Loucy (cell line): ENCODE data around the gene NR3C2.

ENCODE experiments used
- H2AFZ ChIP-seq: fragments of 200-600 bp; sonication (generic); 2 replicates; pipeline ENCODE4 v1.6.0; 2016; ENCODE audit warnings: antibody characterized with exemption, mild to moderate bottlenecking, low read length, moderate library complexity
- H3F3A ChIP-seq: fragments of 200-600 bp; 2 replicates; pipeline ENCODE4 v1.6.0; 2016; ENCODE audit warnings: antibody characterized with exemption, low read depth, mild to moderate bottlenecking
- H3K27me3 ChIP-seq: fragments of 200-600 bp; sonication (generic); 2 replicates; pipeline ENCODE4 v1.6.1; 2014; ENCODE audit warnings: low read length, mild to moderate bottlenecking; ENCODE audit not compliant: insufficient read depth, poor library complexity, severe bottlenecking
- H3K36me3 ChIP-seq: fragments of 200-600 bp; sonication (generic); 2 replicates; pipeline ENCODE4 v1.6.1; 2016; ENCODE audit warnings: low read length; ENCODE audit not compliant: insufficient read depth
- H3K4me1 ChIP-seq: fragments of 200-600 bp; sonication (generic); 2 replicates; pipeline ENCODE4 v1.5.1; 2014; ENCODE audit warnings: low read length, mild to moderate bottlenecking; ENCODE audit not compliant: insufficient read depth, poor library complexity, severe bottlenecking
- H3K4me2 ChIP-seq: fragments of 200-600 bp; sonication (generic); 2 replicates; pipeline ENCODE4 v1.6.0; 2014; ENCODE audit warnings: antibody characterized with exemption, low read length, low read depth, mild to moderate bottlenecking; ENCODE audit not compliant: poor library complexity, severe bottlenecking
- H3K4me3 ChIP-seq: fragments of 200-600 bp; sonication (generic); 2 replicates; pipeline ENCODE4 v1.5.1; 2014; ENCODE audit warnings: low read length, mild to moderate bottlenecking, mixed read lengths; ENCODE audit not compliant: poor library complexity, severe bottlenecking
- H3K79me2 ChIP-seq: fragments of 200-600 bp; sonication (generic); 2 replicates; pipeline ENCODE4 v1.6.1; 2014; ENCODE audit warnings: low read length; ENCODE audit not compliant: insufficient read depth
- H3K9ac ChIP-seq: fragments of 200-600 bp; sonication (generic); 2 replicates; pipeline ENCODE4 v1.6.0; 2014; ENCODE audit warnings: mild to moderate bottlenecking, low read depth, low read length, moderate library complexity; ENCODE audit not compliant: poor library complexity, severe bottlenecking
- H3K9me2 ChIP-seq: fragments of 200-600 bp; sonication (generic); replicated peaks from 2 replicates; pipeline ENCODE4 v1.6.1; 2016; ENCODE audit warnings: low read depth, low read length, mixed read lengths
- H3K9me3 ChIP-seq: fragments of 200-600 bp; sonication (generic); 2 replicates; pipeline ENCODE4 v1.6.1; 2014; ENCODE audit warnings: mild to moderate bottlenecking, antibody characterized with exemption, low read length, low read depth; ENCODE audit not compliant: insufficient read depth
- H4K20me1 ChIP-seq: fragments of 200-600 bp; sonication (generic); 2 replicates; pipeline ENCODE4 v1.6.0; 2014; ENCODE audit warnings: antibody characterized with exemption, low read length, mild to moderate bottlenecking; ENCODE audit not compliant: insufficient read depth, poor library complexity, severe bottlenecking
- EZH2phosphoT487 ChIP-seq: fragments of 200-600 bp; IDR thresholded peaks from 2 replicates; pipeline ENCODE4 v1.6.1; 2018; ENCODE audit warnings: antibody characterized with exemption, mild to moderate bottlenecking, moderate library complexity, borderline replicate concordance
- TF ChIP-seq, protein P1 (sequence below): fragments of 200-600 bp; sonication (generic); conservative IDR thresholded peaks from 2 replicates; pipeline ENCODE4 v1.5.1; 2014; ENCODE audit warnings: mild to moderate bottlenecking, antibody characterized with exemption, low read length

The NR3C2 gene

GRCh38 chr4:148452970-148453369 is 10.8 kb upstream of the NR3C2 start:
- H3K4me1 ChIP-seq, result no peaks in the 10 kb centered on the region
- no peaks in the 10 kb centered on the region for H3K27me3 ChIP-seq
- H3K4me2 ChIP-seq, result no peak overlapping the region
- H4K20me1 ChIP-seq, result no peaks in the 10 kb centered on the region
- no peaks in the 10 kb centered on the region for H3K9me2 ChIP-seq
- no peaks in the 10 kb centered on the region for H3K36me3 ChIP-seq
- no peak overlapping the region for H3K4me3 ChIP-seq
- H3K9me3 ChIP-seq, result no peaks in the 10 kb centered on the region
- no peak overlapping the region for H3K9ac ChIP-seq
- H3K79me2 ChIP-seq, result no peaks in the 10 kb centered on the region
- H2AFZ ChIP-seq, result no peak overlapping the region
- no peaks in the 10 kb centered on the region for H3F3A ChIP-seq
- no peak for TF ChIP-seq EZH2phosphoT487
- TF ChIP-seq, protein P1, sequence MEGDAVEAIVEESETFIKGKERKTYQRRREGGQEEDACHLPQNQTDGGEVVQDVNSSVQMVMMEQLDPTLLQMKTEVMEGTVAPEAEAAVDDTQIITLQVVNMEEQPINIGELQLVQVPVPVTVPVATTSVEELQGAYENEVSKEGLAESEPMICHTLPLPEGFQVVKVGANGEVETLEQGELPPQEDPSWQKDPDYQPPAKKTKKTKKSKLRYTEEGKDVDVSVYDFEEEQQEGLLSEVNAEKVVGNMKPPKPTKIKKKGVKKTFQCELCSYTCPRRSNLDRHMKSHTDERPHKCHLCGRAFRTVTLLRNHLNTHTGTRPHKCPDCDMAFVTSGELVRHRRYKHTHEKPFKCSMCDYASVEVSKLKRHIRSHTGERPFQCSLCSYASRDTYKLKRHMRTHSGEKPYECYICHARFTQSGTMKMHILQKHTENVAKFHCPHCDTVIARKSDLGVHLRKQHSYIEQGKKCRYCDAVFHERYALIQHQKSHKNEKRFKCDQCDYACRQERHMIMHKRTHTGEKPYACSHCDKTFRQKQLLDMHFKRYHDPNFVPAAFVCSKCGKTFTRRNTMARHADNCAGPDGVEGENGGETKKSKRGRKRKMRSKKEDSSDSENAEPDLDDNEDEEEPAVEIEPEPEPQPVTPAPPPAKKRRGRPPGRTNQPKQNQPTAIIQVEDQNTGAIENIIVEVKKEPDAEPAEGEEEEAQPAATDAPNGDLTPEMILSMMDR, result no peak

GRCh38 chr4:148449921-148450320 is 7.7 kb upstream of the NR3C2 start:
- Histone ChIP-seq H3F3A (no peaks in the 10 kb centered on the region), H3K9me2 (no peaks in the 10 kb centered on the region), H3K79me2 (no peaks in the 10 kb centered on the region), H3K9me3 (no peaks in the 10 kb centered on the region), H2AFZ (no peak overlapping the region), H3K4me2 (no peak overlapping the region), H3K27me3 (no peaks in the 10 kb centered on the region), H3K36me3 (no peaks in the 10 kb centered on the region), H3K9ac (no peak overlapping the region), H3K4me3 (no peak overlapping the region), H3K4me1 (no peaks in the 10 kb centered on the region), H4K20me1 (no peaks in the 10 kb centered on the region)
- TF ChIP-seq, protein P1, result no peak
- TF ChIP-seq EZH2phosphoT487, result no peak

GRCh38 chr4:148448141-148448540 is 5.9 kb upstream of the NR3C2 start:
- Histone ChIP-seq H2AFZ (no peak overlapping the region), H3K9me2 (no peaks in the 10 kb centered on the region), H3K4me3 (no peak overlapping the region), H3K79me2 (no peaks in the 10 kb centered on the region), H3K4me2 (no peak overlapping the region), H3K27me3 (no peaks in the 10 kb centered on the region), H3F3A (no peaks in the 10 kb centered on the region), H4K20me1 (no peaks in the 10 kb centered on the region), H3K4me1 (no peaks in the 10 kb centered on the region), H3K36me3 (no peaks in the 10 kb centered on the region), H3K9me3 (no peaks in the 10 kb centered on the region), H3K9ac (no peak overlapping the region)
- TF ChIP-seq EZH2phosphoT487, result no peak
- TF ChIP-seq, protein P1, result no peak
